ENCODE measurements around the gene STAP2. TPM values are rescaled to one million over a fixed set of nuclear protein-coding genes. Genes with fewer than 3 reads are reported as not detected.
"Not testable (repeated sequence)": the region's sequence is repeated elsewhere in the genome, so short reads cannot be mapped to it uniquely, and the experiment has no call there.

The STAP2 gene
- total RNA-seq, 1 experiment from 2014 or later, result not detected

- Histone ChIP-seq H3K4me3 (no peak overlapping the region), H3K27me3 (no peaks in the 10 kb centered on the region), H3K36me3 (peaks cover 2% of the 10 kb centered on the region; the same call in 1 of the 2 replicates), H3K9me3 (no peaks in the 10 kb centered on the region)
- no peak for DNase-seq
These were observed 24.4 kb upstream of the STAP2 start for GRCh38 chr19:4362831-4363545.

GRCh38 chr19:4362101-4362828 lies 23.6 kb upstream of the STAP2 start:
- H3K27me3 ChIP-seq, result no peaks in the 10 kb centered on the region
- H3K9me3 ChIP-seq, result no peaks in the 10 kb centered on the region
- H3K36me3 ChIP-seq, result peaks cover 2% of the 10 kb centered on the region; the same call in 1 of the 2 replicates
- DNase-seq, result no peak
- no peak overlapping the region for H3K4me3 ChIP-seq

- Histone ChIP-seq H3K36me3 (peaks cover 2% of the 10 kb centered on the region; the same call in 1 of the 2 replicates), H3K27me3 (no peaks in the 10 kb centered on the region), H3K4me3 (no peak overlapping the region), H3K9me3 (no peaks in the 10 kb centered on the region)
- DNase-seq, result no peak
These were observed 22.8 kb upstream of the STAP2 start for GRCh38 chr19:4361152-4362046.

- Histone ChIP-seq H3K4me3 (no peak overlapping the region), H3K9me3 (no peaks in the 10 kb centered on the region), H3K36me3 (peaks cover 2% of the 10 kb centered on the region; the same call in 1 of the 2 replicates), H3K27me3 (no peaks in the 10 kb centered on the region)
- no peak for DNase-seq
These were observed 22.1 kb upstream of the STAP2 start for GRCh38 chr19:4360641-4361151.

GRCh38 chr19:4360081-4360569 lies 21.5 kb upstream of the STAP2 start:
- Histone ChIP-seq H3K9me3 (no peaks in the 10 kb centered on the region), H3K27me3 (no peaks in the 10 kb centered on the region), H3K36me3 (peaks cover 2% of the 10 kb centered on the region; the same call in 1 of the 2 replicates), H3K4me3 (no peak overlapping the region)
- DNase-seq, result no peak

- H3K9me3 ChIP-seq, result no peaks in the 10 kb centered on the region
- no peak overlapping the region for H3K4me3 ChIP-seq
- DNase-seq, result no peak
- H3K27me3 ChIP-seq, result no peaks in the 10 kb centered on the region
- H3K36me3 ChIP-seq, result peaks cover 2% of the 10 kb centered on the region; the same call in 1 of the 2 replicates
These were observed 21.0 kb upstream of the STAP2 start for GRCh38 chr19:4359627-4360000.

- H3K9me3 ChIP-seq, result no peaks in the 10 kb centered on the region
- DNase-seq, result no peak
- H3K36me3 ChIP-seq, result peaks cover 2% of the 10 kb centered on the region; the same call in 1 of the 2 replicates
- no peak overlapping the region for H3K4me3 ChIP-seq
- no peaks in the 10 kb centered on the region for H3K27me3 ChIP-seq
These were observed 20.3 kb upstream of the STAP2 start for GRCh38 chr19:4358709-4359626.

- no peak overlapping the region for H3K4me3 ChIP-seq
- H3K36me3 ChIP-seq, result peaks cover 2% of the 10 kb centered on the region; the same call in 1 of the 2 replicates
- H3K27me3 ChIP-seq, result no peaks in the 10 kb centered on the region
- DNase-seq, result no peak
- H3K9me3 ChIP-seq, result no peaks in the 10 kb centered on the region
These were observed 19.3 kb upstream of the STAP2 start for GRCh38 chr19:4357921-4358326.

GRCh38 chr19:4357095-4357797 lies 18.6 kb upstream of the STAP2 start:
- DNase-seq, result no peak
- no peaks in the 10 kb centered on the region for H3K27me3 ChIP-seq
- H3K36me3 ChIP-seq, result peaks cover 2% of the 10 kb centered on the region; the same call in 1 of the 2 replicates
- no peaks in the 10 kb centered on the region for H3K9me3 ChIP-seq
- H3K4me3 ChIP-seq, result no peak overlapping the region

GRCh38 chr19:4354897-4355296 lies 16.3 kb upstream of the STAP2 start:
- H3K36me3 ChIP-seq, result no peaks in the 10 kb centered on the region
- DNase-seq, result no peak
- no peaks in the 10 kb centered on the region for H3K27me3 ChIP-seq
- H3K9me3 ChIP-seq, result no peaks in the 10 kb centered on the region
- H3K4me3 ChIP-seq, result no peak overlapping the region

- no peak for DNase-seq
- H3K27me3 ChIP-seq, result no peaks in the 10 kb centered on the region
- no peaks in the 10 kb centered on the region for H3K36me3 ChIP-seq
- no peaks in the 10 kb centered on the region for H3K9me3 ChIP-seq
- no peak overlapping the region for H3K4me3 ChIP-seq
These were observed 15.7 kb upstream of the STAP2 start for GRCh38 chr19:4354282-4354681.

GRCh38 chr19:4352701-4353121 lies 14.1 kb upstream of the STAP2 start:
- no peak overlapping the region for H3K4me3 ChIP-seq
- H3K36me3 ChIP-seq, result no peaks in the 10 kb centered on the region
- peak; percentile 24 for DNase-seq
- no peaks in the 10 kb centered on the region for H3K9me3 ChIP-seq
- no peaks in the 10 kb centered on the region for H3K27me3 ChIP-seq

GRCh38 chr19:4350726-4351125 lies 12.1 kb upstream of the STAP2 start:
- Histone ChIP-seq H3K36me3 (no peaks in the 10 kb centered on the region), H3K27me3 (no peaks in the 10 kb centered on the region), H3K9me3 (no peaks in the 10 kb centered on the region), H3K4me3 (no peak overlapping the region)
- no peak for DNase-seq

- Histone ChIP-seq H3K36me3 (no peaks in the 10 kb centered on the region), H3K4me3 (no peak overlapping the region), H3K27me3 (no peaks in the 10 kb centered on the region), H3K9me3 (no peaks in the 10 kb centered on the region)
- DNase-seq, result no peak
These were observed 11.5 kb upstream of the STAP2 start for GRCh38 chr19:4350111-4350510.

- H3K9me3 ChIP-seq, H3K27me3 ChIP-seq, H3K36me3 ChIP-seq, DNase-seq, H3K4me3 ChIP-seq: not testable (repeated sequence)
These were observed 10.6 kb upstream of the STAP2 start for GRCh38 chr19:4349225-4349624.
